SK-N-SH (cell line): ENCODE results near the gene HBA1. TPM values are rescaled to one million over a fixed set of nuclear protein-coding genes. Genes with fewer than 3 reads are reported as not detected.
A peak's percentile ranks its signal among the peaks of the same experiment; 100 is the strongest.
"Not testable (repeated sequence)": the region's sequence is repeated elsewhere in the genome, so short reads cannot be mapped to it uniquely, and the experiment has no call there.

Experiments used
- CTCF ChIA-PET: fragments of 300-600, 350-600 bp; formaldehyde crosslinking; extraction: SDS; loops from one replicate; lab custom pipeline; 2021; lab: Yijun Ruan, JAX
- POLR2A ChIA-PET: fragments of 350-600 bp; sonication (Branson Sonifier 250); formaldehyde crosslinking; extraction: SDS; loops from one replicate; lab custom pipeline; 2020; ENCODE audit warnings: antibody characterized with exemption, inconsistent platforms; lab: Yijun Ruan, JAX
- DNase-seq: peaks from one replicate; pipeline ENCODE4 v3.0.0; 2012
- H2AFZ ChIP-seq: fragments of 200-600 bp; sonication (generic); 2 replicates; pipeline ENCODE4 v1.8.1; 2016; ENCODE audit warnings: antibody characterized with exemption, mild to moderate bottlenecking, low read depth
- H3F3A ChIP-seq: fragments of 200-600 bp; sonication (generic); replicated peaks from 2 replicates; pipeline ENCODE3; 2016; ENCODE audit warnings: antibody characterized with exemption, mild to moderate bottlenecking; ENCODE audit not compliant: insufficient read depth
- H3K27ac ChIP-seq, 2 experiments: fragments of 200-500 bp in 1 of 2; fragments of 200-600 bp in 1 of 2; sonication (Bioruptor generic) in 1 of 2; sonication (generic), shearing (Covaris generic) in 1 of 2; 2 replicates each; pipeline versions ENCODE4 v1.5.1 to v1.6.1; 2014 to 2016; ENCODE audit warnings: low read depth in 2 of 2, inconsistent platforms in 1 of 2, low read length in 1 of 2, mild to moderate bottlenecking in 1 of 2, mixed read lengths in 1 of 2
- H3K27me3 ChIP-seq: fragments of 200-600 bp; sonication (generic), shearing (Covaris generic); 2 replicates; pipeline ENCODE4 v1.6.1; 2016; ENCODE audit warnings: mixed run types; ENCODE audit not compliant: insufficient read depth
- H3K36me3 ChIP-seq, 2 experiments: fragments of 200-500 bp in 1 of 2; fragments of 200-600 bp in 1 of 2; sonication (Bioruptor generic) in 1 of 2; sonication (generic) in 1 of 2; replicated peaks in 1 of 2; 2 replicates each; pipeline versions ENCODE3 to v1.5.1; 2014 to 2016; ENCODE audit warnings: low read length in 1 of 2, mild to moderate bottlenecking in 1 of 2; ENCODE audit not compliant: insufficient read depth in 2 of 2, control insufficient read depth in 1 of 2
- H3K4me1 ChIP-seq, 2 experiments: fragments of 200-500 bp in 1 of 2; fragments of 200-600 bp in 1 of 2; sonication (Bioruptor generic) in 1 of 2; sonication (generic), shearing (Covaris generic) in 1 of 2; 2 replicates each; pipeline versions ENCODE4 v1.5.1 to v1.6.1; 2014 to 2016; ENCODE audit warnings: low read depth in 1 of 2, low read length in 1 of 2, mixed run types in 1 of 2; ENCODE audit not compliant: insufficient read depth in 2 of 2, control insufficient read depth in 1 of 2
- H3K4me2 ChIP-seq: fragments of 200-600 bp; sonication (generic), shearing (Covaris generic); 2 replicates; pipeline ENCODE4 v1.6.1; 2017; ENCODE audit warnings: mixed run types
- H3K4me3 ChIP-seq, 2 experiments: fragments of 200-500 bp in 1 of 2; fragments of 200-600 bp in 1 of 2; sonication (Bioruptor generic) in 1 of 2; sonication (generic), shearing (Covaris generic) in 1 of 2; 2 replicates each; pipeline versions ENCODE4 v1.5.1 to v1.8.1; 2014 to 2016; ENCODE audit warnings: low read depth in 2 of 2, inconsistent platforms in 1 of 2, low read length in 1 of 2, mild to moderate bottlenecking in 1 of 2, mixed read lengths in 1 of 2, moderate library complexity in 1 of 2
- H3K79me2 ChIP-seq: fragments of 200-600 bp; sonication (generic); 2 replicates; pipeline ENCODE4 v1.8.1; 2017; ENCODE audit warnings: mild to moderate bottlenecking; ENCODE audit not compliant: insufficient read depth
- H3K9ac ChIP-seq: fragments of 200-600 bp; sonication (generic); 2 replicates; pipeline ENCODE4 v1.6.1; 2017; ENCODE audit warnings: mixed run types
- H3K9me2 ChIP-seq: fragments of 200-600 bp; sonication (generic); 2 replicates; pipeline ENCODE4 v1.6.1; 2017; ENCODE audit warnings: mixed run types
- H3K9me3 ChIP-seq: fragments of 200-600 bp; sonication (generic); 2 replicates; pipeline ENCODE4 v1.6.1; 2017; ENCODE audit warnings: mixed run types, mild to moderate bottlenecking, moderate library complexity
- H4K20me1 ChIP-seq: fragments of 200-600 bp; sonication (generic); 2 replicates; pipeline ENCODE4 v1.6.1; 2017; ENCODE audit warnings: mild to moderate bottlenecking, mixed run types; ENCODE audit not compliant: insufficient read depth
- GABPA ChIP-seq: IDR thresholded peaks from 2 replicates; pipeline ENCODE4 v1.4.0; 2012; ENCODE audit warnings: low read depth, mild to moderate bottlenecking
- USF1 ChIP-seq: IDR thresholded peaks from 2 replicates; pipeline ENCODE4 v1.4.0; 2012; ENCODE audit warnings: low read depth, borderline replicate concordance
- WGBS: methylation state at CpG from one replicate; pipeline ENCODE4 v1.1.6; 2017; ENCODE audit warnings: low lambda C conversion rate; 5-methylcytosine and 5-hydroxymethylcytosine counted together
- polyA plus RNA-seq, 3 experiments: library from polyadenylated mRNA; depleted of rRNA; stranded (reverse); fragments of >200 nt; gene quantifications; 2 replicates each; pipeline ENCODE4 v1.2.3, GENCODE V29; 2012
- TF ChIP-seq, protein P1 (sequence below): IDR thresholded peaks from 2 replicates; pipeline ENCODE4 v1.6.1; 2012; ENCODE audit warnings: mild to moderate bottlenecking, low read depth, low read length, moderate library complexity

HBA1 gene
- polyA plus RNA-seq, 1 of the 3 experiments (the other 2 are of a cell fraction): not detected

GRCh38 chr16:173928-174769 lies 2.3 kb upstream of the HBA1 start:
- not testable (repeated sequence) for H3K4me2 ChIP-seq, H3K36me3 ChIP-seq, H2AFZ ChIP-seq, DNase-seq, H3K9me2 ChIP-seq, H3K4me3 ChIP-seq, H3K79me2 ChIP-seq, H3K27ac ChIP-seq, H3K9me3 ChIP-seq, H3K9ac ChIP-seq, H3K4me1 ChIP-seq
- ChIA-PET CTCF (interaction anchor here (2.2 kb wide), 1 partner anchor 67 kb away, joined by 8 read pairs; no protein-coding TSS in a partner anchor), POLR2A (interaction anchor here (0.6 kb wide), 1 partner anchor 10 kb away, joined by 3 read pairs; no protein-coding TSS in a partner anchor)
- TF ChIP-seq, protein P1, sequence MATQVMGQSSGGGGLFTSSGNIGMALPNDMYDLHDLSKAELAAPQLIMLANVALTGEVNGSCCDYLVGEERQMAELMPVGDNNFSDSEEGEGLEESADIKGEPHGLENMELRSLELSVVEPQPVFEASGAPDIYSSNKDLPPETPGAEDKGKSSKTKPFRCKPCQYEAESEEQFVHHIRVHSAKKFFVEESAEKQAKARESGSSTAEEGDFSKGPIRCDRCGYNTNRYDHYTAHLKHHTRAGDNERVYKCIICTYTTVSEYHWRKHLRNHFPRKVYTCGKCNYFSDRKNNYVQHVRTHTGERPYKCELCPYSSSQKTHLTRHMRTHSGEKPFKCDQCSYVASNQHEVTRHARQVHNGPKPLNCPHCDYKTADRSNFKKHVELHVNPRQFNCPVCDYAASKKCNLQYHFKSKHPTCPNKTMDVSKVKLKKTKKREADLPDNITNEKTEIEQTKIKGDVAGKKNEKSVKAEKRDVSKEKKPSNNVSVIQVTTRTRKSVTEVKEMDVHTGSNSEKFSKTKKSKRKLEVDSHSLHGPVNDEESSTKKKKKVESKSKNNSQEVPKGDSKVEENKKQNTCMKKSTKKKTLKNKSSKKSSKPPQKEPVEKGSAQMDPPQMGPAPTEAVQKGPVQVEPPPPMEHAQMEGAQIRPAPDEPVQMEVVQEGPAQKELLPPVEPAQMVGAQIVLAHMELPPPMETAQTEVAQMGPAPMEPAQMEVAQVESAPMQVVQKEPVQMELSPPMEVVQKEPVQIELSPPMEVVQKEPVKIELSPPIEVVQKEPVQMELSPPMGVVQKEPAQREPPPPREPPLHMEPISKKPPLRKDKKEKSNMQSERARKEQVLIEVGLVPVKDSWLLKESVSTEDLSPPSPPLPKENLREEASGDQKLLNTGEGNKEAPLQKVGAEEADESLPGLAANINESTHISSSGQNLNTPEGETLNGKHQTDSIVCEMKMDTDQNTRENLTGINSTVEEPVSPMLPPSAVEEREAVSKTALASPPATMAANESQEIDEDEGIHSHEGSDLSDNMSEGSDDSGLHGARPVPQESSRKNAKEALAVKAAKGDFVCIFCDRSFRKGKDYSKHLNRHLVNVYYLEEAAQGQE: peak; percentile 75
- TF ChIP-seq, all 33 proteins: peak for 1; not testable (repeated sequence) for 32
- peaks cover 13% of the 10 kb centered on the region for H4K20me1 ChIP-seq
- H3K27me3 ChIP-seq: peaks cover 28% of the 10 kb centered on the region
- H3F3A ChIP-seq: not testable (repeated sequence)
- WGBS: 24% methylated on average over 6 of the region's 13 CpGs

- no peaks in the 10 kb centered on the region for H3K79me2 ChIP-seq
- TF ChIP-seq USF1 (no peak), GABPA (no peak)
- TF ChIP-seq, all 33 proteins: peak for 0
- Histone ChIP-seq H3F3A (peaks cover 7% of the 10 kb centered on the region), H3K4me1 (peaks cover 0 to 2% of the 10 kb centered on the region in 2 experiments; a peak in 1 of 4 replicates), H3K27ac (no peak overlapping the region), H3K4me2 (no peak overlapping the region), H3K4me3 (no peak overlapping the region), H3K9ac (no peak overlapping the region), H4K20me1 (peaks cover 13% of the 10 kb centered on the region), H3K9me2 (no peaks in the 10 kb centered on the region), H3K27me3 (peaks cover 28% of the 10 kb centered on the region), H2AFZ (no peak overlapping the region), H3K36me3 (no peaks in the 10 kb centered on the region), H3K9me3 (no peaks in the 10 kb centered on the region)
- WGBS: 23% methylated on average over 7 of the region's 8 CpGs
- POLR2A ChIA-PET: interaction anchor here (0.6 kb wide), 1 partner anchor 8 kb away, joined by 3 read pairs; no protein-coding TSS in a partner anchor
- DNase-seq: peak; percentile 38
- CTCF ChIA-PET: interaction anchor here (0.8 to 2.2 kb wide), 3 partner anchors 58 to 78 kb away, joined by 3 to 8 read pairs (median 3); no protein-coding TSS in a partner anchor
Measured at GRCh38 chr16:175011-175949, 1.2 kb upstream of the HBA1 start.

DNA sequence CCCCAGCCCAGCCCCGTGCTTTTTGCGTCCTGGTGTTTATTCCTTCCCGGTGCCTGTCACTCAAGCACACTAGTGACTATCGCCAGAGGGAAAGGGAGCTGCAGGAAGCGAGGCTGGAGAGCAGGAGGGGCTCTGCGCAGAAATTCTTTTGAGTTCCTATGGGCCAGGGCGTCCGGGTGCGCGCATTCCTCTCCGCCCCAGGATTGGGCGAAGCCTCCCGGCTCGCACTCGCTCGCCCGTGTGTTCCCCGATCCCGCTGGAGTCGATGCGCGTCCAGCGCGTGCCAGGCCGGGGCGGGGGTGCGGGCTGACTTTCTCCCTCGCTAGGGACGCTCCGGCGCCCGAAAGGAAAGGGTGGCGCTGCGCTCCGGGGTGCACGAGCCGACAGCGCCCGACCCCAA lies 474 bp upstream of the HBA1 start:
- H3K36me3 ChIP-seq, H3K4me1 ChIP-seq, H3K4me2 ChIP-seq, H3K4me3 ChIP-seq, H2AFZ ChIP-seq, DNase-seq, H3K9me3 ChIP-seq, H3K9me2 ChIP-seq, H3F3A ChIP-seq, H3K79me2 ChIP-seq, H3K27ac ChIP-seq, POLR2A ChIA-PET, H3K9ac ChIP-seq: not testable (repeated sequence)
- 0% methylated on average over 8 of the region's 39 CpGs for WGBS
- Histone ChIP-seq H3K27me3 (peaks cover 28% of the 10 kb centered on the region), H4K20me1 (peaks cover 13% of the 10 kb centered on the region)
- CTCF ChIA-PET: interaction anchor here (1.0 to 2.2 kb wide), 2 partner anchors 58 to 69 kb away, joined by 3 to 8 read pairs; no protein-coding TSS in a partner anchor
